Astrocyte (in vitro differentiated cells and primary cell): ENCODE results near the gene ABCA6.

ENCODE experiments used
- EZH2 ChIP-seq: IDR thresholded peaks from 2 replicates; pipeline ENCODE4 v1.6.1; 2012; ENCODE audit warnings: mild to moderate bottlenecking, low read length, inconsistent platforms; ENCODE audit not compliant: insufficient read depth
- TF ChIP-seq, protein P1 (sequence below): IDR thresholded peaks from 2 replicates; pipeline ENCODE4 v1.5.1; 2011; ENCODE audit warnings: low read depth, mild to moderate bottlenecking, inconsistent platforms, low read length, moderate library complexity; ENCODE audit not compliant: insufficient read depth

DNA sequence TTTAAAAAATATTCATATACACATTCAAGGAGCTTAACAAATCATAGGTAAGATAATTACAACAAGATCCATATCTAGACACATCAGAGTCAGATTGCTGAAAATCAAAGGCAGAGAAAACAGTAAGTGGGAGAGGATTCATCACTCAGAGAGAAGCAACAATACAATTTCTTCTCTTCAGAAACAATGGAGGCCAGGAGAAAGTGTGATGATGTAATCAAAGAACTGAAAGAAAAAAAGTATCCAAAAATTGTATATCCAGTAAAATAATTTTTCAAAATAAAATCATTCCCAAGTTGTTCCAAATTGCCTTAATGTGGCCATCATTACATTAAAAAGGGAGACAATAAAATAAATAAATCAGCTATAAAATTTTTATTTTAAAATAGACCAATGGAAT is 17.7 kb upstream of the ABCA6 start:
- TF ChIP-seq, protein P1, sequence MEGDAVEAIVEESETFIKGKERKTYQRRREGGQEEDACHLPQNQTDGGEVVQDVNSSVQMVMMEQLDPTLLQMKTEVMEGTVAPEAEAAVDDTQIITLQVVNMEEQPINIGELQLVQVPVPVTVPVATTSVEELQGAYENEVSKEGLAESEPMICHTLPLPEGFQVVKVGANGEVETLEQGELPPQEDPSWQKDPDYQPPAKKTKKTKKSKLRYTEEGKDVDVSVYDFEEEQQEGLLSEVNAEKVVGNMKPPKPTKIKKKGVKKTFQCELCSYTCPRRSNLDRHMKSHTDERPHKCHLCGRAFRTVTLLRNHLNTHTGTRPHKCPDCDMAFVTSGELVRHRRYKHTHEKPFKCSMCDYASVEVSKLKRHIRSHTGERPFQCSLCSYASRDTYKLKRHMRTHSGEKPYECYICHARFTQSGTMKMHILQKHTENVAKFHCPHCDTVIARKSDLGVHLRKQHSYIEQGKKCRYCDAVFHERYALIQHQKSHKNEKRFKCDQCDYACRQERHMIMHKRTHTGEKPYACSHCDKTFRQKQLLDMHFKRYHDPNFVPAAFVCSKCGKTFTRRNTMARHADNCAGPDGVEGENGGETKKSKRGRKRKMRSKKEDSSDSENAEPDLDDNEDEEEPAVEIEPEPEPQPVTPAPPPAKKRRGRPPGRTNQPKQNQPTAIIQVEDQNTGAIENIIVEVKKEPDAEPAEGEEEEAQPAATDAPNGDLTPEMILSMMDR: no peak
- TF ChIP-seq EZH2: no peak
